Astrocyte of the spinal cord (primary cell): Measurements from ENCODE around the gene PIGW.

Source experiments
- DNase-seq: peaks from one replicate; pipeline ENCODE4 v3.0.0; 2011; ENCODE audit warnings: low read depth, low spot score
- H3K4me3 ChIP-seq: 2 replicates; pipeline ENCODE4 v1.5.1; 2011; ENCODE audit warnings: low read depth, mild to moderate bottlenecking, low read length, moderate library complexity
- in situ Hi-C: cut with HindIII; loops from 2 replicates; pipeline ENCODE4 v1.10.0; 2017; ENCODE audit warnings: low sequenced_read_pairs
- TF ChIP-seq, protein P1 (sequence below): IDR thresholded peaks from 2 replicates; pipeline ENCODE4 v1.5.1; 2012; ENCODE audit warnings: low read depth, mild to moderate bottlenecking, low read length, inconsistent platforms

PIGW gene, protein sequence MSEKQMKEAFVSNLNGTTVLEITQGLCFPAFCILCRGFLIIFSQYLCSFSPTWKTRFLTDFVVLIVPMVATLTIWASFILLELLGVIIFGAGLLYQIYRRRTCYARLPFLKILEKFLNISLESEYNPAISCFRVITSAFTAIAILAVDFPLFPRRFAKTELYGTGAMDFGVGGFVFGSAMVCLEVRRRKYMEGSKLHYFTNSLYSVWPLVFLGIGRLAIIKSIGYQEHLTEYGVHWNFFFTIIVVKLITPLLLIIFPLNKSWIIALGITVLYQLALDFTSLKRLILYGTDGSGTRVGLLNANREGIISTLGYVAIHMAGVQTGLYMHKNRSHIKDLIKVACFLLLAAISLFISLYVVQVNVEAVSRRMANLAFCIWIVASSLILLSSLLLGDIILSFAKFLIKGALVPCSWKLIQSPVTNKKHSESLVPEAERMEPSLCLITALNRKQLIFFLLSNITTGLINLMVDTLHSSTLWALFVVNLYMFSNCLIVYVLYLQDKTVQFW

DNA sequence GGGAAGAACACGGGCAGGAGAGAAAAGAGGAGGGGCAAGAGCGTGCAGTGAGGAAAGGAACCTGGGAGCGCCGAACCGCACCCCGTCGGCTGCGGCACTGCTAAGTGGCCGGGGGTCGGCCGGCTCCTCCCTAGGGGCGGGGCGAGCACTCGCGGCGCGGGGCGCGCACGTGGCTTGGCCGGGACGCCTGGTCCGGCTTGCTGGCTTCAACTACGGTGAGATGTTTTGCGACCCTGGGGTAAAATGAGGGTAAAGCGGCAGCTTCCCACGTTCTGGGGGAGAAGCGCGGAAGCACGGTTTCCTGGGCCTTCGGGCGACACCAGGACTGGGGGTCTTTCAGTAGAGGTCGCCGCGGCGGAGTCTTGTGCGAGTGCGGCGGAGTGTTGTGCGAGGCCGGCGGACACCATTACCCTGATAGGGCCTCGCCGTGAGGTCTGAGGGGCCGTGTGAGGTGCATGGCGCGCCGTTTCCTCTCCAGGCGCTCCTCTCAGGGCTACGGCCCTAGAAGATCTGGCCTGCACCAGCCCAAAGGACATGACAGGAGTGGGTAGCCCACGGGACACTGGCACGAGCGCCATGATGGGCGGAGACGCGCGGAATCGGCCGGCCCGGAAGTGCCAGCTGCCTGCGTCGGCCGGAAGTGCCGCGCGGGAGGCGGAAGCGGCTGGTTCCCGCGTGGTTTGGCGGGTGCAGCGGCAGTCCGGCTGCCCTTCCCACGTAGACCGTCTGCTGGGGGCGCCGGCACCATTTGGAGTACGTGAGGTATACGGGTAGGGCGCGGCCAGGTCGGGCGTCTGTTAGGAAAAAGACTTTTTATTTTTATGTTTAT lies at the start of gene PIGW, which contains the start of gene MYO19:
Gene PIGW (plus strand): TSS at position 148 of the 829 bp plus-strand sequence. CDS start 2,115 bp downstream, outside the sequence.
Gene MYO19 (minus strand): TSS at position 29 of the 829 bp plus-strand sequence. CDS start 2,330 bp downstream, outside the sequence.
- in situ Hi-C loops, result no loop called here
- DNase-seq, result peak; percentile 92
- H3K4me3 ChIP-seq, result peak within 1 kb of the TSS; percentile 89
- TF ChIP-seq, protein P1, sequence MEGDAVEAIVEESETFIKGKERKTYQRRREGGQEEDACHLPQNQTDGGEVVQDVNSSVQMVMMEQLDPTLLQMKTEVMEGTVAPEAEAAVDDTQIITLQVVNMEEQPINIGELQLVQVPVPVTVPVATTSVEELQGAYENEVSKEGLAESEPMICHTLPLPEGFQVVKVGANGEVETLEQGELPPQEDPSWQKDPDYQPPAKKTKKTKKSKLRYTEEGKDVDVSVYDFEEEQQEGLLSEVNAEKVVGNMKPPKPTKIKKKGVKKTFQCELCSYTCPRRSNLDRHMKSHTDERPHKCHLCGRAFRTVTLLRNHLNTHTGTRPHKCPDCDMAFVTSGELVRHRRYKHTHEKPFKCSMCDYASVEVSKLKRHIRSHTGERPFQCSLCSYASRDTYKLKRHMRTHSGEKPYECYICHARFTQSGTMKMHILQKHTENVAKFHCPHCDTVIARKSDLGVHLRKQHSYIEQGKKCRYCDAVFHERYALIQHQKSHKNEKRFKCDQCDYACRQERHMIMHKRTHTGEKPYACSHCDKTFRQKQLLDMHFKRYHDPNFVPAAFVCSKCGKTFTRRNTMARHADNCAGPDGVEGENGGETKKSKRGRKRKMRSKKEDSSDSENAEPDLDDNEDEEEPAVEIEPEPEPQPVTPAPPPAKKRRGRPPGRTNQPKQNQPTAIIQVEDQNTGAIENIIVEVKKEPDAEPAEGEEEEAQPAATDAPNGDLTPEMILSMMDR, result no peak

DNA sequence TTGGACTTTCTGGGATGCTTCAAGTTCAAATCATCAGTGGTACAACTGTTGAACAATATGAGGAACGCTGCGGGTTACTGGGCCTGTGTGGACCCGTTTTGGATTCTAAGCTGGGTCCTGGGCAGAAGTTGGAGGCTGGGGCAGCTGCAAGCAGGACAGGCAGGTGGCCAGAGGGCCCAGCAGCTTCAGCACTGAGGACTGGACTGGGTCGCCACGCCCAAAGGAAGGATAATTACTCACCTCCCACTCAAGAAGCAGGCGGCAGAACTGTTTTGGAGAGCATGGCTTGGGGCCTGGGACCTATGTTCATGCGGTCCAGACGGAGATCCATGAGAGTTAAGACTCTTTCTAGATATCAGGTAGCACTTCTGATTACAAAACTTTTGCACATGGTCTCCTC lies 49.8 kb upstream of the PIGW start:
- no peak for DNase-seq
- in situ Hi-C loops, result no loop called here
- TF ChIP-seq, protein P1, result no peak
- H3K4me3 ChIP-seq, result no peak overlapping the region

DNA sequence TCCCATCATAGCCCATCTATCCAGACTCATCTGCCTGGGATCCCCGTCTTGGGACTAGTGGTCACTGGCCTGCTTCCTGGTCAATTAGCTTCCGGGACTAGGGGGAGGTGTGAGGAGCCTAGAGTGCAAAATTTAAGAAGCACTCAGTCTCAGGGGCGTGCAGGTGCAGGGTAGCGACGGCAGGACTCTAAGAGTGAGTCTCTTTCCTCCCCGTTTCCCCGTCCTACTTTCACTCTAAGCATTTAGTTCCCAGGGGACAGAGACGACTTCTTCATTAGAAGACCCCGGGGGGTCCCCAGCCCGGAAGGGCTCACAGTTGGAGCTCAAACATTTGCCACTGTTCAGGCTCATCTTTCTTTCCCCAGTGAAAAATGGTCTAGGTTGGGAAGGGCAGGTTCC lies 49.0 kb upstream of the PIGW start:
- H3K4me3 ChIP-seq, result peak overlapping the region; percentile 79
- in situ Hi-C loops, result no loop called here
- no peak for DNase-seq
- TF ChIP-seq, protein P1, result no peak

DNA sequence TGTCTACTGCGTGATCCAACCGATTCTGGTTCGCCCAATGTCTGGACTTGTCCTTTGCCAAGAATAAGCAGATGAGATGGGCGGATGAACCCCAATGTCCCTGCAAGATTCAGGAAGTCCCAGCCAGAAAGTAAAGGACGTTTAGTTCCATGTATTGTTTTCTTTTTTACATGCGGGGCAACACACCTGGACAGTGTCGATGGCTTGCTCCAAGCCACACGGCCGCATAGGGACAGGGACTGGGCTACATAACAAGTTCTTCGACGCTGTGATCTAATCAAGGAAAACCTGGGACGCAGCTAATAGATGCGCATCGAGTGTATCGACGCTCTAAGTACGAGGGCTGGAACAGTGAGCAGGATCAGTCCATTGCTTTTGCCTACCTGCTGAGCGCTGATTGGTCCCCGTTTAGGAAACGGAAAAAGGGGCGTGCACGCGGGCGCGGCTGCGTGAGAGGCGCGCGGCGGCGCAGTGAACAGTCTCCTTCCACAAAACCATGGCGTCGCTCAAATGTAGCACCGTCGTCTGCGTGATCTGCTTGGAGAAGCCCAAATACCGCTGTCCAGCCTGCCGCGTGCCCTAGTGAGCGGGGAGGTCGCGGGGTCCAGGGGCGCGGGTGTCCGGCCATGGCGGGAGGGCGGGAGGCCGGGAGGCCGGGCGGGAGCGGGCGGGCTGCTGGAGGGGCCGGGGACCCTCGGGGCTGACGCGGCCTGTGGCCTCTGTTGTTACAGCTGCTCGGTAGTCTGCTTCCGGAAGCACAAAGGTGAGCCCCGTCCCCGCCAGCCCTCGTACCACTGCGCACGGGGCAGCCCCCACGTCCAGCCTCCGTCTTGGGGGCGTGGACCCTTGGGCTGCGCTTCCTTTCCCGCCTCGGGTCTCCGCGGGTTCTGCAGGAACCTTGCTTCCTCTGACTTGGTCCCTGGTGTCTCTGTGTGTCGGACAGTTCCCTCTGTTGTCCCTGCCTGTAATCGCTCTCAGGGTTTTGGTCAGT lies 48.3 kb upstream of the PIGW start, which contains the start of gene ZNHIT3:
Gene ZNHIT3 (plus strand): TSS at position 478 of the 991 bp plus-strand sequence. CDS start 19 bp downstream, at position 497.
- DNase-seq, result peak; percentile 94
- in situ Hi-C loops, result no loop called here
- H3K4me3 ChIP-seq, result peak within 1 kb of the TSS; percentile 79
- TF ChIP-seq, protein P1, result no peak

DNA sequence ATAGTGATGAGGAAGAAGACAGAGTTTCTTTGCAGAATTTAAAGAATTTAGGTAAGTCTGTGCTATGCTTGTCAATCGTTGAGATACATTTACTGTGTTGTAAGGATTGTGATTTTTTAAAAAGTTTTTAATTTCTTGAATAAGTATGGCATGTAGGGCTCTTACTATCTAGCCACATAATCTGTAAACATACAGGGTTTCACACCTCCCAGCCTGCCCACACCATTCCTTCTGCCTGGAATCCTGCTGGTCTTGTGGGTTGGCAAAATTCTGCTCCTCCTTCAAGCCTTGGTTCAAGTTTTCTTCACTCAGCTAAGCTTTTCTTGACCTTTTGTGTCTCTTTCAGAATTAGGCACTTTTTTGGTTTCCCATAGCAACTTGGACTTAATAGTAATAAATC lies 40.8 kb upstream of the PIGW start:
- DNase-seq, result no peak
- H3K4me3 ChIP-seq, result no peak overlapping the region
- TF ChIP-seq, protein P1, result no peak
- in situ Hi-C loops, result no loop called here
